H9 (cell line): ENCODE results near the gene C2orf72. TPM values are rescaled to one million over a fixed set of nuclear protein-coding genes. Genes with fewer than 3 reads are reported as not detected.

Experiments
- DNase-seq: peaks from one replicate; pipeline ENCODE4 v3.0.0-alpha.2; 2017
- H2AFZ ChIP-seq: one replicate; pipeline ENCODE4 v1.6.1; 2013; ENCODE audit warnings: mild to moderate bottlenecking, low read length, control low read depth, moderate library complexity
- H2AK5ac ChIP-seq: 2 replicates; pipeline ENCODE4 v1.6.1; 2013; ENCODE audit warnings: low read length, control low read depth, mixed read lengths; ENCODE audit not compliant: insufficient read length
- H2BK120ac ChIP-seq: one replicate; pipeline ENCODE4 v1.6.1; 2013; ENCODE audit warnings: low read depth, mild to moderate bottlenecking, low read length, control low read depth, inconsistent platforms; ENCODE audit not compliant: poor library complexity, severe bottlenecking
- H2BK12ac ChIP-seq: 2 replicates; pipeline ENCODE4 v1.6.1; 2013; ENCODE audit warnings: low read length, control low read depth, mixed read lengths, low read depth; ENCODE audit not compliant: insufficient read length
- H2BK15ac ChIP-seq: 2 replicates; pipeline ENCODE4 v1.6.1; 2013; ENCODE audit warnings: low read depth, low read length, control low read depth
- H2BK20ac ChIP-seq: one replicate; pipeline ENCODE4 v1.6.1; 2013; ENCODE audit warnings: low read depth, mild to moderate bottlenecking, low read length, control low read depth, inconsistent platforms; ENCODE audit not compliant: poor library complexity, severe bottlenecking
- H2BK5ac ChIP-seq: 2 replicates; pipeline ENCODE4 v1.6.1; 2013; ENCODE audit warnings: low read length, control low read depth, mixed read lengths; ENCODE audit not compliant: insufficient read length
- H3K14ac ChIP-seq: 2 replicates; pipeline ENCODE4 v1.6.1; 2013; ENCODE audit warnings: low read length, control low read depth; ENCODE audit not compliant: insufficient read depth
- H3K18ac ChIP-seq: 2 replicates; pipeline ENCODE4 v1.6.1; 2013; ENCODE audit warnings: low read depth, mild to moderate bottlenecking, mixed read lengths, low read length, control low read depth; ENCODE audit not compliant: insufficient read length
- H3K23ac ChIP-seq: 2 replicates; pipeline ENCODE4 v1.6.1; 2013; ENCODE audit warnings: low read length, control low read depth, mixed read lengths, low read depth; ENCODE audit not compliant: insufficient read length
- H3K23me2 ChIP-seq: 2 replicates; pipeline ENCODE4 v1.6.1; 2013; ENCODE audit warnings: low read depth, mild to moderate bottlenecking, mixed read lengths, low read length, control low read depth; ENCODE audit not compliant: insufficient read length, poor library complexity, severe bottlenecking
- H3K27ac ChIP-seq: 2 replicates; pipeline ENCODE4 v1.5.1; 2013; ENCODE audit warnings: low read length, control low read depth, mixed read lengths, low read depth; ENCODE audit not compliant: insufficient read length
- H3K27me3 ChIP-seq: 2 replicates; pipeline ENCODE4 v1.6.1; 2013; ENCODE audit warnings: low read length, control low read depth, inconsistent platforms; ENCODE audit not compliant: insufficient read depth
- H3K4ac ChIP-seq: 2 replicates; pipeline ENCODE4 v1.6.1; 2013; ENCODE audit warnings: low read depth, mild to moderate bottlenecking, control low read depth, inconsistent platforms, low read length, moderate library complexity
- H3K4me1 ChIP-seq: 2 replicates; pipeline ENCODE4 v1.6.1; 2013; ENCODE audit warnings: low read length, control low read depth, inconsistent platforms; ENCODE audit not compliant: insufficient read depth
- H3K4me2 ChIP-seq: 2 replicates; pipeline ENCODE4 v1.6.1; 2013; ENCODE audit warnings: low read length, control low read depth, mixed read lengths; ENCODE audit not compliant: insufficient read length, insufficient read depth
- H3K56ac ChIP-seq: 2 replicates; pipeline ENCODE4 v1.6.1; 2013; ENCODE audit warnings: low read depth, mild to moderate bottlenecking, mixed read lengths, low read length, control low read depth; ENCODE audit not compliant: insufficient read length
- H3K79me1 ChIP-seq: 2 replicates; pipeline ENCODE4 v1.6.1; 2013; ENCODE audit warnings: low read depth, mild to moderate bottlenecking, moderate library complexity, low read length, control low read depth, inconsistent platforms; ENCODE audit not compliant: insufficient read depth, poor library complexity, severe bottlenecking
- H3K79me2 ChIP-seq: 2 replicates; pipeline ENCODE4 v1.6.1; 2013; ENCODE audit warnings: low read length, control low read depth, inconsistent platforms; ENCODE audit not compliant: insufficient read depth
- H3K9ac ChIP-seq: 2 replicates; pipeline ENCODE4 v1.6.1; 2013; ENCODE audit warnings: low read length, control low read depth, mixed read lengths; ENCODE audit not compliant: insufficient read length; ENCODE audit errors: extremely low read depth
- H3K9me3 ChIP-seq: one replicate; pipeline ENCODE4 v1.6.1; 2013; ENCODE audit warnings: low read depth, low read length, inconsistent platforms; ENCODE audit not compliant: control insufficient read depth
- H3T11ph ChIP-seq: one replicate; pipeline ENCODE4 v1.6.1; 2013; ENCODE audit warnings: mild to moderate bottlenecking, low read length, control low read depth, inconsistent platforms
- H4K20me1 ChIP-seq: one replicate; pipeline ENCODE4 v1.6.1; 2013; ENCODE audit not compliant: control insufficient read depth, insufficient read length, insufficient read depth
- H4K5ac ChIP-seq: 2 replicates; pipeline ENCODE4 v1.6.1; 2013; ENCODE audit warnings: low read depth, mild to moderate bottlenecking, mixed read lengths, low read length, control low read depth; ENCODE audit not compliant: insufficient read length
- H4K8ac ChIP-seq: replicated peaks from 2 replicates; pipeline ENCODE4 v1.6.1; 2013; ENCODE audit warnings: low read length, control low read depth, mixed read lengths, low read depth; ENCODE audit not compliant: insufficient read length
- H4K91ac ChIP-seq: 2 replicates; pipeline ENCODE4 v1.6.1; 2013; ENCODE audit warnings: low read depth, mild to moderate bottlenecking, moderate library complexity, mixed read lengths, low read length, control low read depth; ENCODE audit not compliant: insufficient read length
- H3K27ac Mint-ChIP-seq, 3 experiments: 2 replicates in 2 of 3; 3 replicates in 1 of 3; pipeline ENCODE4 v1.8.0; 2020 to 2021; ENCODE audit warnings: mixed read lengths in 3 of 3, mild to moderate bottlenecking in 1 of 3, moderate library complexity in 1 of 3
- H3K27me3 Mint-ChIP-seq: 2 replicates; pipeline ENCODE4 v1.8.0; 2021; ENCODE audit warnings: low read depth, mild to moderate bottlenecking, moderate library complexity, mixed read lengths
- H3K36me3 Mint-ChIP-seq, 3 experiments: 2 replicates in 2 of 3; 3 replicates in 1 of 3; pipeline ENCODE4 v1.8.0; 2020 to 2021; ENCODE audit warnings: low read depth in 3 of 3, mixed read lengths in 3 of 3; ENCODE audit not compliant: insufficient read depth in 1 of 3
- H3K4me1 Mint-ChIP-seq, 2 experiments: 2 replicates each; pipeline ENCODE4 v1.8.0; 2020; ENCODE audit warnings: mixed read lengths in 2 of 2
- H3K4me3 Mint-ChIP-seq, 2 experiments: 2 replicates in 1 of 2; 3 replicates in 1 of 2; pipeline ENCODE4 v1.8.0; 2020 to 2021; ENCODE audit warnings: mild to moderate bottlenecking in 2 of 2, mixed read lengths in 2 of 2, moderate library complexity in 1 of 2
- H3K9me3 Mint-ChIP-seq, 2 experiments: 2 replicates in 1 of 2; 3 replicates in 1 of 2; pipeline ENCODE4 v1.8.0; 2020; ENCODE audit warnings: mild to moderate bottlenecking in 2 of 2, mixed read lengths in 2 of 2, moderate library complexity in 1 of 2
- CTCF ChIP-seq: fragments of 200-600 bp; sonication (generic); conservative IDR thresholded peaks from 3 replicates; pipeline ENCODE4 v1.8.0; 2021; ENCODE audit warnings: antibody characterized with exemption, mild to moderate bottlenecking
- WGBS: extraction: QIAGEN DNeasy Blood & Tissue Kit; methylation state at CpG from one replicate; pipeline ENCODE4 v1.1.7; 2013; ENCODE audit warnings: missing lambda C conversion rate, low lambda C conversion rate, mixed read lengths; ENCODE audit not compliant: insufficient read length; ENCODE audit errors: extremely low coverage; 5-methylcytosine and 5-hydroxymethylcytosine counted together
- total RNA-seq: library from RNA; stranded (reverse); gene quantifications from 2 replicates; pipeline ENCODE4 v1.2.1, GENCODE V29; 2021

The C2orf72 gene
- total RNA-seq, 1 experiment from 2014 or later, result 1.0 TPM

- no peak overlapping the region for H4K8ac ChIP-seq
- no peak overlapping the region for H3K27ac Mint-ChIP-seq
- no peak overlapping the region for H4K91ac ChIP-seq
- peaks cover 10% of the 10 kb centered on the region for H3K23me2 ChIP-seq
- H3K79me2 ChIP-seq, result no peaks in the 10 kb centered on the region
- H3K4me1 Mint-ChIP-seq, result peaks cover 8 to 15% of the 10 kb centered on the region in 2 experiments; a peak in 3 of 4 replicates
- H3K4ac ChIP-seq, result no peak overlapping the region
- no peak overlapping the region for H2BK15ac ChIP-seq
- no peak overlapping the region for H3T11ph ChIP-seq
- H3K9ac ChIP-seq, result no peak overlapping the region
- no peaks in the 10 kb centered on the region for H4K20me1 ChIP-seq
- peaks cover 25% of the 10 kb centered on the region for H3K27me3 ChIP-seq
- H3K79me1 ChIP-seq, result no peaks in the 10 kb centered on the region
- no peaks in the 10 kb centered on the region for H3K36me3 Mint-ChIP-seq
- H3K14ac ChIP-seq, result no peak overlapping the region
- H3K23ac ChIP-seq, result no peak overlapping the region
- no peak overlapping the region for H3K27ac ChIP-seq
- H3K4me3 Mint-ChIP-seq, result peak overlapping the region in 1 of 2 experiments; percentile 13; a peak in 2 of 5 replicates
- no peak overlapping the region for H2BK20ac ChIP-seq
- H4K5ac ChIP-seq, result no peak overlapping the region
- no peak overlapping the region for H3K4me2 ChIP-seq
- H2BK12ac ChIP-seq, result no peak overlapping the region
- no peak overlapping the region for H2AFZ ChIP-seq
- H3K18ac ChIP-seq, result no peak overlapping the region
- H3K27me3 Mint-ChIP-seq, result peaks cover 63% of the 10 kb centered on the region
- H3K9me3 Mint-ChIP-seq, result no peaks in the 10 kb centered on the region
- WGBS, result no CpG with 5 or more reads among the region's 8 CpGs
- H2AK5ac ChIP-seq, result no peak overlapping the region
- no peak overlapping the region for H2BK5ac ChIP-seq
- DNase-seq, result no peak
- no peak for TF ChIP-seq CTCF
- H2BK120ac ChIP-seq, result no peak overlapping the region
- H3K9me3 ChIP-seq, result no peaks in the 10 kb centered on the region
- H3K56ac ChIP-seq, result no peak overlapping the region
- H3K4me1 ChIP-seq, result no peaks in the 10 kb centered on the region; the same call in 1 of the 2 replicates
These were observed 2.6 kb downstream of the C2orf72 start for GRCh38 chr2:231039821-231040364.
